ENCODE results near the gene C1QTNF8.

- TF ChIP-seq, protein P1, sequence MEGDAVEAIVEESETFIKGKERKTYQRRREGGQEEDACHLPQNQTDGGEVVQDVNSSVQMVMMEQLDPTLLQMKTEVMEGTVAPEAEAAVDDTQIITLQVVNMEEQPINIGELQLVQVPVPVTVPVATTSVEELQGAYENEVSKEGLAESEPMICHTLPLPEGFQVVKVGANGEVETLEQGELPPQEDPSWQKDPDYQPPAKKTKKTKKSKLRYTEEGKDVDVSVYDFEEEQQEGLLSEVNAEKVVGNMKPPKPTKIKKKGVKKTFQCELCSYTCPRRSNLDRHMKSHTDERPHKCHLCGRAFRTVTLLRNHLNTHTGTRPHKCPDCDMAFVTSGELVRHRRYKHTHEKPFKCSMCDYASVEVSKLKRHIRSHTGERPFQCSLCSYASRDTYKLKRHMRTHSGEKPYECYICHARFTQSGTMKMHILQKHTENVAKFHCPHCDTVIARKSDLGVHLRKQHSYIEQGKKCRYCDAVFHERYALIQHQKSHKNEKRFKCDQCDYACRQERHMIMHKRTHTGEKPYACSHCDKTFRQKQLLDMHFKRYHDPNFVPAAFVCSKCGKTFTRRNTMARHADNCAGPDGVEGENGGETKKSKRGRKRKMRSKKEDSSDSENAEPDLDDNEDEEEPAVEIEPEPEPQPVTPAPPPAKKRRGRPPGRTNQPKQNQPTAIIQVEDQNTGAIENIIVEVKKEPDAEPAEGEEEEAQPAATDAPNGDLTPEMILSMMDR (tag by site-specific recombination; IDR thresholded peaks at IDR 0.05), result no peak
- TF ChIP-seq PATZ1 (tag by site-specific recombination; IDR thresholded peaks at IDR 0.05), result no peak
- TF ChIP-seq, protein P2, sequence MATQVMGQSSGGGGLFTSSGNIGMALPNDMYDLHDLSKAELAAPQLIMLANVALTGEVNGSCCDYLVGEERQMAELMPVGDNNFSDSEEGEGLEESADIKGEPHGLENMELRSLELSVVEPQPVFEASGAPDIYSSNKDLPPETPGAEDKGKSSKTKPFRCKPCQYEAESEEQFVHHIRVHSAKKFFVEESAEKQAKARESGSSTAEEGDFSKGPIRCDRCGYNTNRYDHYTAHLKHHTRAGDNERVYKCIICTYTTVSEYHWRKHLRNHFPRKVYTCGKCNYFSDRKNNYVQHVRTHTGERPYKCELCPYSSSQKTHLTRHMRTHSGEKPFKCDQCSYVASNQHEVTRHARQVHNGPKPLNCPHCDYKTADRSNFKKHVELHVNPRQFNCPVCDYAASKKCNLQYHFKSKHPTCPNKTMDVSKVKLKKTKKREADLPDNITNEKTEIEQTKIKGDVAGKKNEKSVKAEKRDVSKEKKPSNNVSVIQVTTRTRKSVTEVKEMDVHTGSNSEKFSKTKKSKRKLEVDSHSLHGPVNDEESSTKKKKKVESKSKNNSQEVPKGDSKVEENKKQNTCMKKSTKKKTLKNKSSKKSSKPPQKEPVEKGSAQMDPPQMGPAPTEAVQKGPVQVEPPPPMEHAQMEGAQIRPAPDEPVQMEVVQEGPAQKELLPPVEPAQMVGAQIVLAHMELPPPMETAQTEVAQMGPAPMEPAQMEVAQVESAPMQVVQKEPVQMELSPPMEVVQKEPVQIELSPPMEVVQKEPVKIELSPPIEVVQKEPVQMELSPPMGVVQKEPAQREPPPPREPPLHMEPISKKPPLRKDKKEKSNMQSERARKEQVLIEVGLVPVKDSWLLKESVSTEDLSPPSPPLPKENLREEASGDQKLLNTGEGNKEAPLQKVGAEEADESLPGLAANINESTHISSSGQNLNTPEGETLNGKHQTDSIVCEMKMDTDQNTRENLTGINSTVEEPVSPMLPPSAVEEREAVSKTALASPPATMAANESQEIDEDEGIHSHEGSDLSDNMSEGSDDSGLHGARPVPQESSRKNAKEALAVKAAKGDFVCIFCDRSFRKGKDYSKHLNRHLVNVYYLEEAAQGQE (tag by site-specific recombination; IDR thresholded peaks at IDR 0.05), result no peak
- TF ChIP-seq RBAK (tag by site-specific recombination; IDR thresholded peaks at IDR 0.05), result no peak
- no peak for TF ChIP-seq SP2 (tag by site-specific recombination; IDR thresholded peaks at IDR 0.05)
- no peak for TF ChIP-seq EGR2 (tag by site-specific recombination; IDR thresholded peaks at IDR 0.05; ENCODE audit: low read depth)
- no peak for TF ChIP-seq GLI4 (tag by site-specific recombination; IDR thresholded peaks at IDR 0.05)
- TF ChIP-seq ZNF114 (tag by site-specific recombination; IDR thresholded peaks at IDR 0.05), result no peak
- no peak for TF ChIP-seq SP3 (tag by site-specific recombination; IDR thresholded peaks at IDR 0.05)
- no peak for TF ChIP-seq KLF1 (tag by site-specific recombination; IDR thresholded peaks at IDR 0.05)
These were observed 34.1 kb downstream of the C1QTNF8 start for GRCh38 chr16:1061769-1062505.
